CD4-positive, alpha-beta T cell (primary cell): Measurements from ENCODE around the gene MED9. TPM values are rescaled to one million over a fixed set of nuclear protein-coding genes. Genes with fewer than 3 reads are reported as not detected.

Experiments
- ATAC-seq: fragments of 200-7000 bp; cut with Tn5 transposase; one replicate; pipeline ENCODE4 v1.10.0; 2022; ENCODE audit warnings: mild to moderate bottlenecking; ENCODE audit not compliant: poor library complexity
- CTCF ChIA-PET: fragments of 350-600 bp; sonication (Branson Sonifier 250); formaldehyde crosslinking; loops from one replicate; lab custom pipeline; 2021; ENCODE audit warnings: antibody characterized with exemption, inconsistent platforms; lab: Charles Lee
- POLR2A ChIA-PET: fragments of 350-600 bp; sonication (Branson Sonifier 250); formaldehyde crosslinking; loops from one replicate; lab custom pipeline; 2021; ENCODE audit warnings: antibody characterized with exemption, inconsistent platforms; lab: Charles Lee
- DNase-seq, 14 experiments: peaks; one replicate each; pipeline ENCODE4 v3.0.0-alpha.2; 2013 to 2020; ENCODE audit warnings: mixed read lengths in 2 of 14
- H3K27ac ChIP-seq, 2 donors: one replicate each; pipeline versions ENCODE4 v1.5.1 to v1.7.0; 2013; ENCODE audit warnings: low read length in 2 of 2, low read depth in 1 of 2, mild to moderate bottlenecking in 1 of 2
- H3K27me3 ChIP-seq, 2 experiments: 1 replicate in 1 of 2; 2 replicates in 1 of 2; pipeline versions ENCODE4 v1.6.1 to v1.7.0; 2013; ENCODE audit warnings: low read length in 2 of 2, control low read depth in 1 of 2, mild to moderate bottlenecking in 1 of 2, moderate library complexity in 1 of 2; ENCODE audit not compliant: insufficient read depth in 2 of 2, control insufficient read depth in 1 of 2
- H3K36me3 ChIP-seq: one replicate; pipeline ENCODE4 v1.6.1; 2013; ENCODE audit warnings: low read length, control low read depth; ENCODE audit not compliant: insufficient read depth
- H3K4me1 ChIP-seq: one replicate; pipeline ENCODE4 v1.6.1; 2013; ENCODE audit warnings: low read length, control low read depth; ENCODE audit not compliant: insufficient read depth
- H3K4me3 ChIP-seq: one replicate; pipeline ENCODE4 v1.5.1; 2013; ENCODE audit warnings: mild to moderate bottlenecking, low read length, moderate library complexity
- H3K9me3 ChIP-seq, 2 experiments: 1 replicate in 1 of 2; 2 replicates in 1 of 2; pipeline versions ENCODE4 v1.6.1 to v1.7.0; 2013; ENCODE audit warnings: low read length in 2 of 2, mild to moderate bottlenecking in 2 of 2, control low read depth in 1 of 2, moderate library complexity in 1 of 2; ENCODE audit not compliant: control insufficient read depth in 1 of 2, insufficient read depth in 1 of 2
- H3K27ac Mint-ChIP-seq: one replicate; pipeline ENCODE4 v1.8.0; 2020; ENCODE audit warnings: mixed read lengths
- H3K27me3 Mint-ChIP-seq: one replicate; pipeline ENCODE4 v1.8.0; 2021; ENCODE audit warnings: mixed read lengths
- H3K36me3 Mint-ChIP-seq: one replicate; pipeline ENCODE4 v1.8.0; 2021; ENCODE audit warnings: low read depth, mixed read lengths
- H3K4me1 Mint-ChIP-seq: one replicate; pipeline ENCODE4 v1.8.0; 2021; ENCODE audit warnings: low read depth, mixed read lengths
- H3K4me3 Mint-ChIP-seq: one replicate; pipeline ENCODE4 v1.8.0; 2020; ENCODE audit warnings: mild to moderate bottlenecking, mixed read lengths
- H3K9me3 Mint-ChIP-seq: one replicate; pipeline ENCODE4 v1.8.0; 2020; ENCODE audit warnings: mixed read lengths
- intact Hi-C, 2 experiments: fragments of 100-400 bp; cut with DNase I in 1 of 2; cut with micrococcal nuclease in 1 of 2; formaldehyde crosslinking; loops; one replicate each; pipeline versions ENCODE4 v1.15.1 to v1.9.0; 2023 to 2025; cut with DNase I, micrococcal nuclease
- total RNA-seq, 174 experiments: library from RNA in 2 of 174; stranded (reverse) in 2 of 174; gene quantifications; one replicate each; pipeline ENCODE4 v1.2.3 and lab custom pipeline; 2021 to 2026
- TF ChIP-seq, protein P1 (sequence below): fragments of 200-600 bp; IDR thresholded peaks from one replicate; pipeline ENCODE4 v1.8.0; 2022; ENCODE audit warnings: antibody characterized with exemption, mild to moderate bottlenecking

The MED9 gene
- total RNA-seq, 2 experiments from 2014 or later = 27.0 to 27.9 TPM

DNA sequence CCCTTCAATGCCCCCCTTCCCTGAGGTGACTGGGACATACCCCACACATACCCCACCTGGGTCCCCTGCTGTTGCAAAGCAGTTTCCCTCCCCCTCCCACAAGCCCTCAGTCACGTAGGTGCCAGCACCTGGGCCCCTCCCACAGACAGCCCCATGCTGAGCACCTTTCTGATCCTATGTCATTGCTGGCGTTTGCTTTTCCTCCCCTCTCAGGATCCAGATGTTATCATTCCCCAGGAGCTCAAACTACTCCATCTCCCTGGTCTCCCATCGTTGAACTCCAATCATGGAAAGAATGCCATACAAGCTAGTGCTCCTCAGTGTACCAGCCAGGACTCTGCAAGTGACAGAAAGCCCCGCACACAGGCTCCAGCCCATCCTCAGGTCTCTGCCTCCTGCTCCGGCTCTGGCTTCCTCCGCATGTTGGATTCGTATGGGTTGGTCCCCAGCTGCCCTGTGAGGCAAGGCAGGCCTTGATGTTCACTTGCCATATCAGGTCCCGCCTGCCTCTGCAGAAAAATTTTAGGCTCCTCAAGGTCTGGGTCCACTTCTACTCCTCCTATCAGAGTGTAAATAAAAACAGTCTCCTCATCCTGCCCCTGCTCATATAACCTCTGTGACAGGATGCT is 31.4 kb upstream of the MED9 start:
- no peaks in the 10 kb centered on the region for H3K4me1 ChIP-seq
- H3K36me3 ChIP-seq = no peaks in the 10 kb centered on the region
- no peak overlapping the region for H3K4me3 ChIP-seq
- ATAC-seq = no peak
- Mint-ChIP-seq H3K4me1 (no peaks in the 10 kb centered on the region), H3K27me3 (no peaks in the 10 kb centered on the region), H3K27ac (no peak overlapping the region), H3K36me3 (no peaks in the 10 kb centered on the region), H3K9me3 (no peaks in the 10 kb centered on the region), H3K4me3 (no peak overlapping the region)
- no peak for DNase-seq
- ChIA-PET CTCF (no interaction called here), POLR2A (no interaction called here)
- TF ChIP-seq, protein P1, sequence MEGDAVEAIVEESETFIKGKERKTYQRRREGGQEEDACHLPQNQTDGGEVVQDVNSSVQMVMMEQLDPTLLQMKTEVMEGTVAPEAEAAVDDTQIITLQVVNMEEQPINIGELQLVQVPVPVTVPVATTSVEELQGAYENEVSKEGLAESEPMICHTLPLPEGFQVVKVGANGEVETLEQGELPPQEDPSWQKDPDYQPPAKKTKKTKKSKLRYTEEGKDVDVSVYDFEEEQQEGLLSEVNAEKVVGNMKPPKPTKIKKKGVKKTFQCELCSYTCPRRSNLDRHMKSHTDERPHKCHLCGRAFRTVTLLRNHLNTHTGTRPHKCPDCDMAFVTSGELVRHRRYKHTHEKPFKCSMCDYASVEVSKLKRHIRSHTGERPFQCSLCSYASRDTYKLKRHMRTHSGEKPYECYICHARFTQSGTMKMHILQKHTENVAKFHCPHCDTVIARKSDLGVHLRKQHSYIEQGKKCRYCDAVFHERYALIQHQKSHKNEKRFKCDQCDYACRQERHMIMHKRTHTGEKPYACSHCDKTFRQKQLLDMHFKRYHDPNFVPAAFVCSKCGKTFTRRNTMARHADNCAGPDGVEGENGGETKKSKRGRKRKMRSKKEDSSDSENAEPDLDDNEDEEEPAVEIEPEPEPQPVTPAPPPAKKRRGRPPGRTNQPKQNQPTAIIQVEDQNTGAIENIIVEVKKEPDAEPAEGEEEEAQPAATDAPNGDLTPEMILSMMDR = no peak
- no peaks in the 10 kb centered on the region for H3K27me3 ChIP-seq
- H3K27ac ChIP-seq = no peak overlapping the region
- intact Hi-C loops = no loop called here
- H3K9me3 ChIP-seq = no peaks in the 10 kb centered on the region

DNA sequence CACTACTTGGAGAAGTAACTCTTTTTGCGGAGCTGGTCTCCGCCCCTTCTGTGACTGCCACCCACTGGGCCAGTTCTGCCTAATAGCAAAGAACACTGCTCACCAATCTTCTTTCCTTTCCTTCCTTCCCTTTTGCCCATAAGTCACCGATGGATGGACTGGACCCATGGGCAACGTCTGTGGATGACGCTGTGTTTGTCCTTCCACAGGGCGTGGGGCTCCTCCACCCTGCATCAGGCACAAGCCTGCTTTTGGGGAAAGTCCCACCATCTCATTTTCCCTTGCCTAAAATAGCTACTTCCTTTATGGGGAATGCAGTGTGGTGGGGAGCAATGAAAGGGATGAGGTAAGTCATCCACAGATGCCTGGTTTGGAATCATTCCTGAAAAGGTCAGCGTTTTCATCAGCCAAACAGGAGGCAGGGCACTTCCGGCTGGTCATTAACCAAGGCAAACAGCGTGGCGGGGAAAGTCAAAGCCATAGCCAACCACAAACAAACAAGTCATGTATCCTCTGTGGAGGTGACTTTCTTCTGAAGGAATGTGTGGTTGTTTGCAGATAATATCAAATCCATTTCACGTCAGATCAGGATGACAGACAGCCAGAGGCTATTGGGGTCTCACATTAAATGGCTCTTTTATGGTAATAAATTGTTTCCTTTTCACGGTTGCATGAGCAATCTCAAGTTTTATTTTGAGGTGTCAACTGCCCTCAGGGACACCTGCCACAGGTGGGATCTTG is 30.7 kb upstream of the MED9 start:
- ATAC-seq (no peak), DNase-seq (no peak)
- intact Hi-C loops = no loop called here
- Mint-ChIP-seq H3K4me3 (no peak overlapping the region), H3K27ac (no peak overlapping the region), H3K9me3 (no peaks in the 10 kb centered on the region), H3K27me3 (no peaks in the 10 kb centered on the region), H3K4me1 (no peaks in the 10 kb centered on the region), H3K36me3 (no peaks in the 10 kb centered on the region)
- POLR2A ChIA-PET = no interaction called here
- H3K27ac ChIP-seq = no peak overlapping the region
- no peaks in the 10 kb centered on the region for H3K9me3 ChIP-seq
- no peaks in the 10 kb centered on the region for H3K4me1 ChIP-seq
- H3K4me3 ChIP-seq = no peak overlapping the region
- no peaks in the 10 kb centered on the region for H3K27me3 ChIP-seq
- no peaks in the 10 kb centered on the region for H3K36me3 ChIP-seq
- CTCF ChIA-PET = no interaction called here
- TF ChIP-seq, protein P1 = no peak

GRCh38 chr17:17446666-17447155 is 30.1 kb upstream of the MED9 start:
- H3K4me1 Mint-ChIP-seq = no peaks in the 10 kb centered on the region
- CTCF ChIA-PET = no interaction called here
- no peaks in the 10 kb centered on the region for H3K9me3 ChIP-seq
- H3K27ac Mint-ChIP-seq = no peak overlapping the region
- H3K27ac ChIP-seq = no peak overlapping the region
- TF ChIP-seq, protein P1 = no peak
- no peaks in the 10 kb centered on the region for H3K27me3 ChIP-seq
- POLR2A ChIA-PET = no interaction called here
- intact Hi-C loops = no loop called here
- no peaks in the 10 kb centered on the region for H3K9me3 Mint-ChIP-seq
- ATAC-seq (no peak), DNase-seq (no peak)
- no peaks in the 10 kb centered on the region for H3K36me3 ChIP-seq
- H3K36me3 Mint-ChIP-seq = no peaks in the 10 kb centered on the region
- no peak overlapping the region for H3K4me3 ChIP-seq
- no peaks in the 10 kb centered on the region for H3K27me3 Mint-ChIP-seq
- no peaks in the 10 kb centered on the region for H3K4me1 ChIP-seq
- no peak overlapping the region for H3K4me3 Mint-ChIP-seq
